CD14-positive monocyte (primary cell): ENCODE results near the gene ATG3. TPM values are rescaled to one million over a fixed set of nuclear protein-coding genes. Genes with fewer than 3 reads are reported as not detected.

ENCODE experiments used
- DNase-seq, 3 donors: peaks; one replicate each; pipeline ENCODE4 v3.0.0-alpha.2; 2011 to 2022
- H2AFZ ChIP-seq: 2 replicates; pipeline ENCODE4 v1.6.0; 2012; ENCODE audit warnings: mild to moderate bottlenecking, low read depth, low read length, inconsistent platforms; ENCODE audit not compliant: insufficient read depth, poor library complexity, severe bottlenecking
- H3K27ac ChIP-seq, 2 donors: 1 replicate in 1 of 2; 2 replicates in 1 of 2; pipeline ENCODE4 v1.5.1; 2012 to 2013; ENCODE audit warnings: low read length in 2 of 2, control low read depth in 1 of 2, inconsistent platforms in 1 of 2, low read depth in 1 of 2, mild to moderate bottlenecking in 1 of 2
- H3K27me3 ChIP-seq, 2 donors: one replicate each; pipeline versions ENCODE4 v1.6.0 to v1.6.1; 2011 to 2013; ENCODE audit warnings: low read length in 2 of 2; ENCODE audit not compliant: control insufficient read depth in 2 of 2, insufficient read depth in 2 of 2
- H3K36me3 ChIP-seq, 2 donors: replicated peaks in 1 of 2; 1 replicate in 1 of 2; 2 replicates in 1 of 2; pipeline versions ENCODE4 v1.5.1 to v1.6.1; 2012 to 2013; ENCODE audit warnings: low read length in 2 of 2, control low read depth in 1 of 2, inconsistent platforms in 1 of 2, mild to moderate bottlenecking in 1 of 2; ENCODE audit not compliant: insufficient read depth in 2 of 2, control insufficient read depth in 1 of 2
- H3K4me1 ChIP-seq, 2 donors: 1 replicate in 1 of 2; 2 replicates in 1 of 2; pipeline versions ENCODE4 v1.5.1 to v1.6.1; 2012 to 2013; ENCODE audit warnings: low read length in 2 of 2, control low read depth in 1 of 2, inconsistent platforms in 1 of 2, mild to moderate bottlenecking in 1 of 2, moderate library complexity in 1 of 2; ENCODE audit not compliant: insufficient read depth in 2 of 2, control insufficient read depth in 1 of 2
- H3K4me2 ChIP-seq: replicated peaks from 2 replicates; pipeline ENCODE3; 2012; ENCODE audit warnings: low read length, moderate library complexity, mild to moderate bottlenecking; ENCODE audit not compliant: poor library complexity, severe bottlenecking; ENCODE audit errors: extremely low read depth
- H3K4me3 ChIP-seq, 3 experiments: fragments of 200-600 bp in 1 of 3; sonication (generic) in 1 of 3; replicated peaks in 1 of 3; 1 replicate in 2 of 3; 2 replicates in 1 of 3; pipeline ENCODE4 v1.5.1; 2011 to 2013; ENCODE audit warnings: low read length in 3 of 3, mild to moderate bottlenecking in 3 of 3, control low read depth in 2 of 3, low read depth in 2 of 3, inconsistent platforms in 1 of 3, moderate library complexity in 1 of 3
- H3K79me2 ChIP-seq: 2 replicates; pipeline ENCODE4 v1.6.0; 2012; ENCODE audit warnings: mild to moderate bottlenecking, control low read depth, inconsistent platforms, low read length, moderate library complexity; ENCODE audit not compliant: insufficient read depth
- H3K9ac ChIP-seq: 2 replicates; pipeline ENCODE4 v1.6.0; 2017; ENCODE audit warnings: low read length, mild to moderate bottlenecking; ENCODE audit not compliant: insufficient read depth, poor library complexity, severe bottlenecking
- H3K9me3 ChIP-seq, 2 donors: replicated peaks in 1 of 2; 1 replicate in 1 of 2; 2 replicates in 1 of 2; pipeline versions ENCODE4 v1.5.1 to v1.6.1; 2012 to 2013; ENCODE audit warnings: low read length in 2 of 2, control low read depth in 1 of 2; ENCODE audit not compliant: control insufficient read depth in 1 of 2, insufficient read depth in 1 of 2
- H4K20me1 ChIP-seq: 2 replicates; pipeline ENCODE4 v1.6.0; 2012; ENCODE audit warnings: mild to moderate bottlenecking, low read length, control low read depth, moderate library complexity; ENCODE audit not compliant: insufficient read depth
- H3K27ac Mint-ChIP-seq, 7 donors: one replicate each; pipeline ENCODE4 v1.8.0; 2020; ENCODE audit warnings: mild to moderate bottlenecking in 7 of 7, mixed read lengths in 7 of 7, moderate library complexity in 6 of 7, inconsistent platforms in 2 of 7
- H3K27me3 Mint-ChIP-seq, 3 donors: one replicate each; pipeline ENCODE4 v1.8.0; 2021 to 2022; ENCODE audit warnings: low read depth in 3 of 3, mild to moderate bottlenecking in 3 of 3, mixed read lengths in 3 of 3, moderate library complexity in 3 of 3, inconsistent platforms in 1 of 3
- H3K36me3 Mint-ChIP-seq, 2 donors: one replicate each; pipeline ENCODE4 v1.8.0; 2020; ENCODE audit warnings: mixed read lengths in 2 of 2, inconsistent platforms in 1 of 2, mild to moderate bottlenecking in 1 of 2
- H3K4me1 Mint-ChIP-seq: one replicate; pipeline ENCODE4 v1.8.0; 2020; ENCODE audit warnings: mild to moderate bottlenecking, mixed read lengths
- H3K4me3 Mint-ChIP-seq, 2 donors: one replicate each; pipeline ENCODE4 v1.8.0; 2020; ENCODE audit warnings: mild to moderate bottlenecking in 2 of 2, mixed read lengths in 2 of 2, moderate library complexity in 1 of 2
- H3K9me3 Mint-ChIP-seq, 7 donors: one replicate each; pipeline ENCODE4 v1.8.0; 2020 to 2022; ENCODE audit warnings: mixed read lengths in 7 of 7, mild to moderate bottlenecking in 6 of 7, moderate library complexity in 6 of 7, inconsistent platforms in 2 of 7
- CTCF ChIP-seq: fragments of 200-600 bp; IDR thresholded peaks from one replicate; pipeline ENCODE4 v1.8.0; 2022; ENCODE audit warnings: antibody characterized with exemption, mild to moderate bottlenecking
- WGBS: methylation state at CpG from one replicate; pipeline ENCODE4 v1.1.5; 2013; ENCODE audit warnings: missing lambda C conversion rate; ENCODE audit not compliant: insufficient coverage; 5-methylcytosine and 5-hydroxymethylcytosine counted together
- intact Hi-C, 2 donors: fragments of 100-400 bp; cut with micrococcal nuclease; formaldehyde crosslinking; loops; one replicate each; pipeline versions ENCODE4 v1.15.0 to v1.15.1; 2023
- polyA plus RNA-seq, 3 donors: library from polyadenylated mRNA; depleted of rRNA in 1 of 3; unstranded in 2 of 3; stranded (reverse) in 1 of 3; fragments of 300-500 nt in 2 of 3; fragments of >200 nt in 1 of 3; fragmentation: Illumina TruSeq in 2 of 3; gene quantifications; 1 replicate in 2 of 3; 2 replicates in 1 of 3; pipeline ENCODE4 v1.2.3, GENCODE V29; 2012 to 2021

ATG3 gene
- polyA plus RNA-seq, 3 donors = 99.8 to 288 (median 226) TPM

GRCh38 chr3:112498914-112499711 lies 62.6 kb downstream of the ATG3 start, which contains the start of gene BTLA:
Gene BTLA (minus strand): TSS chr3:112499472. CDS start chr3:112499358, 114 bp downstream.
- Histone ChIP-seq H3K4me2 (no peak within 1 kb of the TSS), H3K79me2 (no peaks in the 10 kb centered on the region), H3K27me3 (no peaks in the 10 kb centered on the region), H3K4me3 (no peak within 1 kb of the TSS), H3K27ac (no peak within 1 kb of the TSS), H3K9ac (no peak within 1 kb of the TSS), H3K9me3 (no peaks in the 10 kb centered on the region), H3K4me1 (peaks cover 17 to 20% of the 10 kb centered on the region in 2 donors), H4K20me1 (no peaks in the 10 kb centered on the region), H2AFZ (peak within 1 kb of the TSS; percentile 25), H3K36me3 (no peaks in the 10 kb centered on the region)
- DNase-seq = no peak
- Mint-ChIP-seq H3K27me3 (no peaks in the 10 kb centered on the region), H3K27ac (peak within 1 kb of the TSS in 2 of 7 donors; percentile 22 to 73), H3K36me3 (no peaks in the 10 kb centered on the region), H3K4me1 (peaks cover 33% of the 10 kb centered on the region), H3K9me3 (peaks cover 0 to 4% (median 4%) of the 10 kb centered on the region in 7 donors), H3K4me3 (no peak within 1 kb of the TSS)
- intact Hi-C loops = no loop called here
- WGBS = 83% methylated on average over 5 of the region's 12 CpGs
- no peak for TF ChIP-seq CTCF

DNA sequence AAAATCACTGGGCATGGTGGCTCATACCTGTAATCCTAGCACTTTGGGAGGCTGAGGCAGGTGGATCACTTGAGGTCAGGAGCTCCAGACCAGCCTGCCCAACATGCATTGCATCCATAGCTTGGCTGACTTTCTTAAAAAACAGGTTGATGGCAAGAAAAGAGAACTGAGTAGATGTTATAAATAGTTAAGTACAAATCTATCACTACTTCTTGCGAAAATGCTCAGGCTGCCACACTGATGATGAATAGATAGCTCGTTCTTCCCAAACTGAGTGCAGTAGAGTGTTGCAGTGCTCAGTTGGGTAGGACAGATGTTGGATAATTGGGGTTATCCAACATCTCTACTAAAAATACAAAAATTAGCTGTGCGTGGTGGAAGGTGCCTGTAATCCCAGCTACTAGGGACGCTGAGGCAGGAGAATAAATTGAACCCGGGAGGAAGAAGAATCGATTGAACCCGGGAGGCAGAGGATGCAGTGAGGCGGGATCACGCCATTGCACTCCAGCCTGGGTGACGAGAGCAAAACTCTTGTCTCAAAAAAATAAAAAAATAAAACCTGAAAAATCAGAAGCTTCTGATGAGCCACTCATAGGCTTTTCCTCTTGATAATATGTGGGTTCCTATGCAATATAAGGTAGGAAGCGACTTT lies 63.7 kb downstream of the ATG3 start:
- H3K9me3 Mint-ChIP-seq = peaks cover 2 to 11% (median 6%) of the 10 kb centered on the region in 7 donors
- DNase-seq = no peak
- no peak overlapping the region for H2AFZ ChIP-seq
- H3K4me1 ChIP-seq = peaks cover 20 to 22% of the 10 kb centered on the region in 2 donors
- H3K79me2 ChIP-seq = no peaks in the 10 kb centered on the region
- no peak for TF ChIP-seq CTCF
- H3K4me3 Mint-ChIP-seq = peak overlapping the region in 1 of 2 donors; percentile 48
- H3K4me3 ChIP-seq = no peak overlapping the region
- peaks cover 34% of the 10 kb centered on the region for H3K4me1 Mint-ChIP-seq
- H3K36me3 Mint-ChIP-seq = no peaks in the 10 kb centered on the region
- no peaks in the 10 kb centered on the region for H3K9me3 ChIP-seq
- H3K4me2 ChIP-seq = no peak overlapping the region
- H3K27me3 Mint-ChIP-seq = no peaks in the 10 kb centered on the region
- intact Hi-C loops = no loop called here
- no peaks in the 10 kb centered on the region for H3K27me3 ChIP-seq
- no peaks in the 10 kb centered on the region for H3K36me3 ChIP-seq
- no peaks in the 10 kb centered on the region for H4K20me1 ChIP-seq
- H3K9ac ChIP-seq = no peak overlapping the region
- WGBS = 100% methylated on average over 4 of the region's 11 CpGs
- no peak overlapping the region for H3K27ac ChIP-seq
- H3K27ac Mint-ChIP-seq = peak overlapping the region in 1 of 7 donors; percentile 80
